ENCODE results near the gene HILPDA.
"Not testable (repeated sequence)": the region's sequence is repeated elsewhere in the genome, so short reads cannot be mapped to it uniquely, and the experiment has no call there.

The HILPDA gene

GRCh38 chr7:128434413-128435326, 21.0 kb upstream of the HILPDA start:
- no peak for DNase-seq

- DNase-seq = no peak
Measured at GRCh38 chr7:128435327-128435686, 20.4 kb upstream of the HILPDA start.

DNA sequence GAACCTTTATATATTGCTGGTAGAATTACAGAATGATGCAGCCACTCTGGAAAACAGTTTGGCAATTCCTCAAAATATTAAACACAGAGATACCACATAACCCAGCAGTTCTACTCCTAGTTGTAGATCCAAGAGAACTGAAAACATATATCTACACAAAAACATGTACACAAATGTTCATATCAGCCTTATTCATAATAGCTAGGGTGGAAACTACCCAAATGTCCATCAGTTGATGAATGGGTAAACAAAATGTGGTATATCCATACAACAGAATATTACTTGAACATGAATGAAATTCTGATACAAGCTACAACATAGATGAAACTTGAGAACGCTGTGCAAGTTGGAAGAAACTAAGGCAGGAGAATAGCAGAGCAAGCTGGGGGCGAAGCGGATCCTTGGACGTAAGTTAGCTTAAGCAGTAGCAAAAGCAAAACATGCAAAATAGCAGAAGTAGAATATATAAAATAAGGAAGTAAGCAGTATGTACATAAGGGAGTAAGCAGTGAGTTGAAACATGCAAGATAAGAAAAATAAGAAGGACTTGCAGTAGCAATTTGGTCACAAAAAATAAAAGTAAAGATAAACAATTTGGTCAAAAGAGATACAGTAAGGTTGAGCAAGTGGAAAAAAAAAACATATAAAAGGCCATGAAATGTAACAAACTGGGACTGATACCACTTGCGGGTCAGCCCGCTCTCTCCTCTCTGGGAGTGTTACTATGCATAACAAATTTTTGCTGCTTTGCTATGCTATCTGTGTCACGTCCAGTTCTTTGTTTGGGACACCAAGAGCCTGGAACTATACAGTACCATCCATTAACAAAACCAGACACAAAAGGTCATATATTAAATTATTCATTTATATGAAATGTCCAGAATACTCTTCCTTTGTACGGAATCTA, 18.0 kb upstream of the HILPDA start:
- DNase-seq = no peak

DNA sequence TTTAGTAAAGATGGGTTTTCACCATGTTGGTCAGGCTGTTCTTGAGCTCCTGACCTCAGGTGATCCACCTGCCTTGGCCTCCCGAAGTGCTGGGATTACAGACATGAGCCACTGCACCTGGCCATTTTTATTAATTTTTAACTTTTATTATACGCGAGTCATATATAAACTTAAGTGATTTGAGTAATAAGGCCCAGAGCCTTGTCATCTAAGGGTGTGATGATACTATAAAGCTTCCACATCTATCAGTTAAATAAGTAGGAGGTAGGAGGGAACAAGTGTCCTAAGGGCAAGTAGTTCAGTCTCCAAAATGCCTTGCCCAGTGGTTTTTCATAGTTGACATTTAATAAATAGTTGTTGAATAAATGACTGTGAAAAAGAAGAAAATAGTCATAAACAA, 13.3 kb upstream of the HILPDA start:
- DNase-seq = no peak

- no peak for DNase-seq
Measured at GRCh38 chr7:128443831-128444600, 11.7 kb upstream of the HILPDA start.

DNA sequence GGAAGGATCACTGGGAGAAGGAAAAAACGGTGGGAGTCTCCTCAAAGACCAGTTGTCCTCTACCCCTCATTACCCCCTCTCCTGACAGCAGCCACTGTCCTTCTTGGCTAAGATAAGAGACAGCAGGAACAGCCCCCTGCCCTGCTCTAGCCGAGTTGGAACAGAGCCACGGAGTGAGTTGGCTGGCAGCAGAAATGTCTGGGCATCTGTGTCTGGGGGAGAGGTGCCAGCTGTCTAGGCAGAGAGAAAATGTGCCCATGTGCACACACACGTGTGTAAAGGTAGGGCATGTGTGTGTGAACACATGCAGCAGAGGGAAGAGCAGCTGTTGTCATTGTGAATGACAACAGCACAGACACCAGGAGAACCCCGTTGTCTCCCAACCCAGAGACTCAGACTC, 9.4 kb upstream of the HILPDA start:
- no peak for DNase-seq

GRCh38 chr7:128447941-128448564, 7.6 kb upstream of the HILPDA start:
- DNase-seq = no peak

- DNase-seq = no peak
Measured at GRCh38 chr7:128448751-128449302, 6.9 kb upstream of the HILPDA start.

DNA sequence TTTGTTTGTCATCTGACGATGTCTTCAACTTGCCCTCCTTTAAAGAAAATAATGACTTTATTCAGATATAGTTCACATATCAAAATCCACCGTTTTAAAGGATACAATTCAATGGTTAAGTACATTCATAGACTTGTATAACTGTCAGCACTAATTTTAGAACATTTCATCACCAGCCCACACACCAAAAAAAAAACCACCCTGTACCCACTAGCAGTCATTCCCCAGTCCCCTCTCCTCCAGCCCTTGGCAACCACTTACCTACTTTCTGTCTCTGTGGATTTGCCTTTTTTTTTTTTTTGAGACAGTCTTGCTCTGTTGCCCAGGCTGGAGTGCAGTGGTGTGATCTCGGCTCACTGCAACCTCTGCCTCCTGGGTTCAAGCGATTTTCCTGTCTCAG, 5.3 kb upstream of the HILPDA start:
- no peak for DNase-seq

- DNase-seq = no peak
Measured at GRCh38 chr7:128450913-128451312, 4.8 kb upstream of the HILPDA start.

GRCh38 chr7:128452552-128452951, 3.1 kb upstream of the HILPDA start:
- DNase-seq = no peak

- no peak for DNase-seq
Measured at GRCh38 chr7:128453836-128454804, 1.6 kb upstream of the HILPDA start.

- DNase-seq = no peak
Measured at GRCh38 chr7:128454808-128455542, 703 bp upstream of the HILPDA start.

DNA sequence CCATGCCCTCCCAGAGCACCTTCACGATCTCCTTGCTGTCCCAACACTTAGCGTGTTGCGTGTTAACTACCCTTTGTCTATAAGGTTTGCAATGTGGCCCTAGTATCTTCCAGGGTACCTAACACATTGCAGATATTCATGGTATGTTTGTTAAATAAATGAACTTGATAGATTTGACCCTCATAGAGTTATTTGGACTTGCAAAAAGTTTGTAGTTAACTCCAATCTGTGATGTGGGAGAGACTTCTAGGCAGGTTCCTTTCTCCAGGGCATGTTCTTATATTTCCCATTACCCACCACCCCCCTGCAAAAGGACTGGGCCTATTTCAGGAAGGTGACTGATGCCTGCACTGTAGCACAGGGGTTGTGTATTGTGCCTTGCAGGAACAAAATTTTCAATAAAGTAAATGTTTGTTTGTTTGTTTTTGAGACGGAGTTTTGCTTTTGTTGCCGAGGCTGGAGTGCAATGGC, 612 bp downstream of the HILPDA start:
- DNase-seq = no peak

DNA sequence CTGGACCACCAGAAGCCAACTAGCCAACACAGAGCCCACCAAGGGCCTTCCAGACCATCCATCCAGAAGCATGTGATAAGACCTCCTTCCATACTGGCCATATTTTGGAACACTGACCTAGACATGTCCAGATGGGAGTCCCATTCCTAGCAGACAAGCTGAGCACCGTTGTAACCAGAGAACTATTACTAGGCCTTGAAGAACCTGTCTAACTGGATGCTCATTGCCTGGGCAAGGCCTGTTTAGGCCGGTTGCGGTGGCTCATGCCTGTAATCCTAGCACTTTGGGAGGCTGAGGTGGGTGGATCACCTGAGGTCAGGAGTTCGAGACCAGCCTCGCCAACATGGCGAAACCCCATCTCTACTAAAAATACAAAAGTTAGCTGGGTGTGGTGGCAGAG, 1.7 kb downstream of the HILPDA start:
- DNase-seq = not testable (repeated sequence)

GRCh38 chr7:128458956-128459355, 3.3 kb downstream of the HILPDA start:
- DNase-seq = no peak

GRCh38 chr7:128459394-128459878, 3.8 kb downstream of the HILPDA start:
- no peak for DNase-seq

- DNase-seq = no peak
Measured at GRCh38 chr7:128462460-128462859, 6.8 kb downstream of the HILPDA start.

- not testable (repeated sequence) for DNase-seq
Measured at GRCh38 chr7:128463345-128463744, 7.7 kb downstream of the HILPDA start.

- DNase-seq = not testable (repeated sequence)
Measured at GRCh38 chr7:128463933-128464332, 8.3 kb downstream of the HILPDA start.

All from NCI-H510A (cell line).